Stimulated activated CD4-positive, alpha-beta T cell treated with anti-CD3 and anti-CD28 coated beads, TNF-alpha, amount 100 ng/mL, for 4 hours (primary cell): Measurements from ENCODE around the gene EVC.

ENCODE experiments used
- DNase-seq, 3 experiments: peaks; one replicate each; pipeline ENCODE4 v3.0.0-alpha.2; 2020; ENCODE audit warnings: low read depth in 3 of 3

Gene EVC

DNA sequence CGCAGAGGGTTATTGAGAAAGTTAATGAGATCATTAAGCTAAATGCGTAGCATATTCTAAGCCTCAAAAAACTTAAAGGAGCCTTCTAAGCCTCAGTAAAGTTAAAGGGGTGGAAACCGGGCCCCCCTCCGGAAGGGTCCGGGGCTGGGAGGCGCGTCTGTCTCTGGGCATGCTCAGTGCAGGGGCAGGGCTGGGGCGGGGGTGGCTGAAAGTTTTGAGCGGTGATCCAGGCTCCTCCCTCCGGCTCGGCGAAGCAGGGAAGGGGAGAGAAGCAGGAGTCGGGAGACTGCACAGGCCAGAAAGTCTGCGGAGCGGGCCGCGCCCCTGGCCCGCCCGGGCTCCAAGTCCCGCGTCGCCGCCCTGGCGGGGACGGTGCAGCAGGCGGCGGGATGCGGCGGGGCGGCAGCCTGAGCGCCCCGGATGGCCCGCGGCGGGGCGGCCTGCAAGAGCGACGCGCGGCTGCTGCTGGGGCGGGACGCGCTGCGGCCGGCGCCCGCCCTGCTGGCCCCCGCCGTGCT is at the start of gene EVC:
EVC (plus strand) TSS at position 241 of the 518 bp plus-strand sequence; CDS start at position 421, 180 bp downstream.
- no peak for DNase-seq

DNA sequence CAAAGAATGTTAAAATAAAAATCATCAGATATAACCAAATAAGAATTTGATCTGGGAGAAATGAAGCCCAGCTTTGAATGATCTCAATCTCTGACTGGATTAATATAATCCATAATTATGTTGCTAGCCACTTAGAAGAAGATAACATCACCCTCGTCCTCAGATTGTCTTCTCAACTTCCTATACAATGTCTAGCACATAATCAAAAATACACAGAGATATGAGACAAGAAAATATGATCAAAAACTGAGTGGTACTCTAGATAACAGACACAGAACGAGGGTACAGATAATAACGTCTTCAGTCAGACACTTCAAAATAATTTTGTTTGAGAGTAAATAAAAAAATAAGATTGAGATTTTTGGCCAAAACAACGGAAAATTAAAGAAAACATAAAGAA is 49.8 kb upstream of the EVC start:
- DNase-seq: no peak

DNA sequence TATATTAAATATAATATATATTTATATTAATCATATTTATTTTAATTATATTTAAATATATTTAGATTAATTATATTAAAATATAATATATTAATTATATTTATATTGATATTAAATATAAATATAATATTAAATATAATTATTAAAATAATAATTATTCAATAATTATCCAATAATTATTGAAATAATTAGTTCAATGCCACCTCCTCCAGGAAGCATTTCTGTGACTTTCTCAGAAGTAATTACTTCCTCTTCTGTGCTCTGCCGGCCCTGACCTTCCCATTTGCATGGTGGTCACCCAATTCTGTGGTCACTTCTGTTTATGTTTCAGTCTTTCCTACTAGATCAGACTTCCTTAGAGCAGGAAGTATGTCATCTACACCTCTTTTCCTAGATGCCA is 48.4 kb upstream of the EVC start:
- no peak for DNase-seq

DNA sequence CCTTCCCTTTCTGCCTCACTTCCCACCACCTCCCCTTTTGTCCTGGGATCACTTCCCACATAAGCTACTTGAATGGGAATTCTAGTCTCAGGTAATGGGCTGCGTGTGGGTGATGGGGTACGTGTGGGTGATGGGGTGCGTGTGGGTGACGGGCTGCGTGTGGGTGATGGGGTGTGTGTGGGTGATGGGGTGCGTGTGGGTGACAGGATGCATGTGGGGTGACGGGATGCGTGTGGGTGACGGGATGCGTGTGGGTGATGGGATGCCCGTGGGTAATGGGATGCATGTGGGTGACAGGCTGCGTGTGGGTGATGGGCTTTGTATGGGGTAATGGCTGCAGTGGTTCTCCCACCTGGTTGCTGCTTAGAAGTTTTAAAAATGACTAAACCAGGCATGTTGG is 46.2 kb upstream of the EVC start:
- no peak for DNase-seq

DNA sequence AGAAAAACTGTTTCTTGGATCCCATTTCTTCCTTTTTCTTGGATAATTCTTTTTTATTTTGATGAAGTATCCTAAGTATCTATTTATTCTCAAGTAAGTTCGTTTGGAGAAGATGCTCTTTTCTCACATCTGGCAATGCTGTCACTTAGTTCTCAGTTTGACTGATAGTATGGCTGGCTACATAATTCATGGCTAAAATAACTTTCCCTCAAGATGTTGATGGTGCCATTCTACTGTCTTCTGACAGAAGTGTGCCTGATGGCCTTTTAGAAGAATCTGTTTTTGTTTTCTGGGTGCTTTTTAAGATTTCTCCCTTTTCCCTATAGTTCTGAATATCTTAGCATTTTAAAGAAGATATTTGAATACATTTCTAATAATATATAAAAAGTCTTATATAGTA is 44.3 kb upstream of the EVC start:
- no peak for DNase-seq

DNA sequence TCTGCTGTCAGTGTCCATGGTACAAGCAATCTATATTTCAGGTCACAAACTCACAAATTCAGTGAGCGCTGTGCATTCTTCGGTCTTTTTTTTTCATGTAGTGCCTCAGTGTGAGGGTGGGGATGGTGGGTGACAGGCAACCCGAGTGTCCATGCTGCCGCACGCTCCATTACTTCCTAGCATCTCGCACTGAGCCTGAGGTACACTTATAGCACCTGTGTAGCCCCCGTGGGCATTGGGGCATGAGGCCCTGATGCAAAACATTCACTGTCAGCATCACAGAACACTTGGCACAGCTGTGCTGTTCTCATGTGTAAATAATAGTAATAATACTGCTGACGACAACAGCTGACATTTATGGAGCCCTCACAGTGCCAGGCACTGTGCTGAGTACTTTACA is 34.2 kb upstream of the EVC start:
- DNase-seq: no peak

DNA sequence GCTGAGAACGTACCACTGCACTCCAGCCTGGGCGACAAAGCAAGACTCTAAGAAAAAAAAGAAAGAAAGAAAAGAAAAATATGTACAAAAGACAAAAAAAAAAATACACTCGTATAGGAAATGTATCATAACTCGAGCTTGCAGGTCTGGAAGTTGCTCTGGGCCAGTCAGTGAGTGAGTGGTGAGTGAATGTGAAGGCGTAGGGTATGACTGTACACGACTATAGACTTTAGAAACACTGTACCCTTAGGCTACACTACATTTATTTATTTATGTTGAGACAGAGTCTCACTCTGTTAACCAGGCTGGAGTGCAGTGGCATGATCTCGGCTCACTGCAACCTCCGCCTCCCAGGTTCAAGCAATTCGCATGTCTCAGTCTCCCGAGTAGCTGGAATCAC is 32.0 kb upstream of the EVC start:
- no peak for DNase-seq

DNA sequence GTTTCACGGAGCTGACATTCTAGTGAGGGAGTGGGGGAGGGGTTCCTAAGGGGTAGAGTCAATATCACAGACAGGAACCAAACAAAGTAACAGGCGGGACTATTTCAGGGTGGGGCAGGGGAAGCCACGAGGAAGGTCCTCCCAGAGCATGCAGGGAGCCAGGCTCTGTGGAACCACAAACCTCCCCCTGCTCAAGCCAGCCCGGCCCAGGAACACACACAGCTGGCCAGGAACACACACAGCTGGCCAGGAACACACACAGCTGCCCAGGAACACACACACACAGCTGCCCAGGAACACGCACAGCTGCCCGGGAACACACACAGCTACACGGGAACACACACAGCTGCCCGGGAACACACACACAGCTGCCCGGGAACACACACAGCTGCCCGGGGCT is 27.4 kb upstream of the EVC start:
- no peak for DNase-seq

DNA sequence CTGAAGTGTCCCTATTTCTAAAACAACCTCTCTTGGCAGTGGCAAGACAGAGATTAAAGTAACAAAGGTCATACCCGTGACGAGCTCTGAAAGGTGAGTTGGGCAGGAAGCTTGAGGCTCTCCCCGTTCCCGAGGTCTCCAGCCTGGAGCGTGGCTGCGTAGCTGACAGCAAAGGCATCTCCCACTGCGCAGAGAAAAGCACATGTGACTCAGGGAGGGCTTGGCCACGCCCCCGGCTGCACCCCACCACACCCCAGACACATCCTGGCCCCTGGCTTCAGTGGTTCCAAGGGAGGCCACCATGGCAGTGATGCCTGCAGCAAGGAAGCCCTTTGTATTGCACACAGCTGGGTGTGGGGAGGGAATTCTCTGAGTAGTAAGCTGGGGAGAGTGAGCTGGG is 25.7 kb upstream of the EVC start:
- no peak for DNase-seq

DNA sequence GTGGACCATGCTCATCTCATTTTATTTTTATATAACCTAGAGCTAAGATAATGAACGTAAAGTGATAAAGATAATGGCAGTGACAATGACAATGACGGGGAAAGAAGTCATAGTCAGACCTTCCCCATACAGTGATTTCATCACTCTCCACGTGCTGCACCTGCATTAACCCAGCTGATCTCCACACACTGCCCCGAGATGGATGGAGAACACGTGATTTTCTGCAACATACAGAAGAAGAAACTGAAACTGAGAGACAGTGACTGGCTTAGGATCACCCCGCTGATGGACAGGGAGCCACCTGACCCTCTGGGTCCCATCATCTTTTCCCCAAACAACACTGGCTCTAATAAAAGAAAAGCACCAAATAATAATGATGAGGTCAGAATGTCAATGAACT is 24.7 kb upstream of the EVC start:
- DNase-seq: no peak

DNA sequence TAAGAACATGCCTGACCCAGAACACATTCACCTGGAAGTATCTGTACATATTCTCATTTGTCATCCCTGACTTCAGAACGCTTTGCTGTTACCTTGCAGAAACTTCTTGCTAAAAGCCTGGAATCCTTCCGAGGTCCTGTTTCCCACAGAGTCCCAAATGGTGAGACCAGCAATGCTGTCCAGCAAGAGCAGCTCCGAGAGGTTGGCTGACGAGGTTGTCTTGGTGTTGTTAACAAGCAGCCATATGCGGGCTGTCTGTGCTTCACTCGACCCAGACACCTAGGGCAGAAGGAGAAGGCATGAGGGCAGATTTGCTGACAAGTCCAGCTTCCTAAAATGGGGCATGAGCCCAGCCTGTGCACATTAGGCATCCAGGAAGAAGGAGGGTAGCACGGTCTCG is 21.9 kb upstream of the EVC start:
- no peak for DNase-seq

DNA sequence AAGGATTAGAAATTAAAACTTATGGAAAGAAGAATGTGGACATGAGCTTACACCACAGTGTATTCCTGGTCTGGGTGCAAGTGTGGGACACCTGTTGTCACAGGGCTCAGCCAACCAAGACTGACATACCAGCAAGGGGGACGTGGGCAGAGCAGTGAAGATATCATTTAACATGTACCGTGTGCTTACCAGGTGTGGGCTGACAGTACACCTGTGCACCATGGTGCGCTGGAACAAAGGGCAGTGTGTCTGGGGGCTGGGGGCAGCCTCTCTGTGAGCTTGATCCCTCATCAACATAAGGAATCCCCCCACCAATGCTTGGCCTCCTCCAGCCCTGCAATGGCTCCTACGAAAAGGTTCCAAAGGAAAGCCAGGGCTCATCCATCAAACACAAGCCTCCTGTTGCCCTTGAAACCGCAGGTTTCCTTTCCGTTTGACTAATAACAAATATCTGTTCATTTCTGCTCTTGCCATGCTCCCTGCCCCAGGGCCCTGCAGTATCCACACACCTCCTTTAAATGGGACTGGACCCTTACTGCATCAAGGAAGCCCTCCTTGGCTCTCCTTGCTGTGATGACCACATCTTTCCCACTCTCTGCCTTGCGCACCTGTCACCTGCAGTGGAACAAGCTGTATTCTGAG is 19.4 kb upstream of the EVC start:
- no peak for DNase-seq

DNA sequence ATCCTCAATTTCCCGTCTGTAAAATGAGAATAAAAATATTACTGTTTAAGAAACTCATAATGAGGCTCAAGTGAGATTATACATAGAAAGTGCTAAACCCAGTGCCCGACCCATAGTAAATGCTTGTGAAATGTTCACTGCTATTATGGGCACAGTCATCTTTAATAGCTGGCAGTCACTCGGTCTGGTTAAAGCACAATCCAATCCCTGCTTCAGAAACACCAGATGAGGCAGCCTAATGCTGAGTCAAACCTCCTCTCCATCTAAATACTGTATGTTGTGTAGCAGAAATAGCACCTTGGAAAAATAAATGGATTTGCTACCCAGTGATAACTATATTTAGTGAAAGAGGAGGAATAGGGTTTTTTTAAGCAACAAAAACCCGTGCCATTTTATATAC is 17.1 kb upstream of the EVC start:
- no peak for DNase-seq

DNA sequence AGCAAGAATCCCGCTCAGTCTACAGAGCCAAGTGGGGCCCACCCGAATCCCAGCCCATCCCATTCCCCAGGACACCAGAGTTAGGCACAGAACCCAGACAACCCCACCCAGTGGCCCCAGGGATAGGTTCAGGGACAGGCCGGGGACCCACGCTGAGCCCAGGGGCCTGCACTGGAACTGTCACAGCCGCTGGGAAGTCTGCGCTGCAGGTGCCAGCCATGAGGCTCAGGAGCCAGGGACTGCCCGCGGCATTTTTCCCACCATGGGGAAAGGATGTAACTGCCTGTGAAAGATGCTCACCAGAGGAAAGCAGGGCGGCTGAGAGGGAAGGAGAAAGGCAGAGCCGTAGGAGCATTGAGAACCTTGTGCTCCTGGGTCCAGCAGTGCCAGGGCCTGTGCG is 14.7 kb upstream of the EVC start:
- no peak for DNase-seq

DNA sequence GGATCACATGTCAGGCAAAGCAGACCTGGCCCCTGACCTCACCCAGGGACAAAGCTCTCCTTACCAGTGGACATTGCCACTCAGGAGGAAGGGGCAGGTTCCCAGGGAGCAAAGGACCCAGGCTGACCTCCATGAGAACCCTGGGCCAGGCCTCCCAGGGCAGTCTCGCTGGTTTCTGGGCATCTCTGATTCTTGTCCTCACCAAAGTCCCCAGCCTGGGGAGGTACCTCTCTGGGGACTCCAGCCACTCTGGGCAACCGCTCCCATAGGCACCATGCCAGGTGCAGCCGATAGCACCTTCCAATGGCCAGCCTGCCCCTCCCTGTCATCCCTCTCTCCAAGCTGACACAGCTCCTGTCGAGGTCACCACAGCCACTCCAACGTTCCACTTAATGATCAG is 10.5 kb upstream of the EVC start:
- no peak for DNase-seq

DNA sequence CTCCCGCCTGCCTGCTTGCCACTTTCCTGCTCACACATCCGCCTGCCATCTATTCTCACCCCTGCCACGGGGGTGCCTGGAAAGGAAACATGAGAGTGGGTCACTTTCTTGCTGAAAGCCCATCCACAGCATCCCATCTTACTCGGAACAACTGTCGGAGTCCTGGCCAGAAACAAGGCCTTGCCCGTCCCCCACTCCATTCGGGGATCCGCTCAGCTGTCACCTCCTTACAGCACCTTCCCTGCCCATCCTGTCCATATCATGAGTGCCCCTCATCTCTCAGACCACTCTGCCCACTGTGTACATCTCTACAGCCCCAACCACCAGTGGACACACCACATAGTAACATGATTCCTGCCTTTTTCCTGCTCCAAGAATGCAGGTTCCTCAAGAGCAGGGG is 9.0 kb upstream of the EVC start:
- DNase-seq: no peak

DNA sequence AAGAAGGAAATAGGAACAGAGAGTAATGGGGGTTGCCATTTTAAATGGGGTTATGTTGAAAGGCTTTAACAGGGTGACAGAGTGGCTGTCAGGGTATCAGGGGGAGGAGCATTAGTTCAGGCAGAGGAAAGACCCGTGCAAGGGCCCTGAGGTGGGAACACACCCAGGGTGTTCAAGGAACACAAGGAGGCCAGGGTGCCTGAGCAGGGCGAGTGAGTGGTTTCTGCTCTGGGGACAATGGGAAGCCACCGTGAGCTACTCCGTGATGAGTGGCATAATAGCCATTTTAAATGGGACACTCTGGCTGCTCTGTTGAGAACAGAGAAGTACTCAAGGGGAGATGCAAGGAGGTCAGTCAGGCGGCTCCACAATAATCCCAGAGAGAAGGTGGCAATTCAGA is 7.2 kb upstream of the EVC start:
- no peak for DNase-seq

DNA sequence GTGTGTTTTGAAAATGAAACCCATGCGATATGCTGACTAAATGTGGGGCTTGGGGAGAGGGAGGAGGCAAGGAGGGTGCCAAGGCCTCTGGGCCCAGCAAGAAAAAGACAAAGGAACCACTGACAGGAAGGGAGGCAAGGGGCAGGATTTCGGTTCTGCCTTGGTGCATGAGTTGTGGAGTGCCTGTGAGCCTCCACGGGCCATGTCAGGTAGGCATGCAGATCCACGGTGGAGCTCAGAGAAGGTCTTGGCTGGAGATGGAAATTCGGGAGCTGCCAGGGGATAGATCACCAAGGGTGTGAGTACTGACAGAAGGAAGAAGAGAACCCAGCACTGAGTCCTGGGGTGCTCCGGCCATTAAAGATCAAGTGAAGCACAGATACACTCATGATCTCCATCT is 6.7 kb upstream of the EVC start:
- DNase-seq: no peak

DNA sequence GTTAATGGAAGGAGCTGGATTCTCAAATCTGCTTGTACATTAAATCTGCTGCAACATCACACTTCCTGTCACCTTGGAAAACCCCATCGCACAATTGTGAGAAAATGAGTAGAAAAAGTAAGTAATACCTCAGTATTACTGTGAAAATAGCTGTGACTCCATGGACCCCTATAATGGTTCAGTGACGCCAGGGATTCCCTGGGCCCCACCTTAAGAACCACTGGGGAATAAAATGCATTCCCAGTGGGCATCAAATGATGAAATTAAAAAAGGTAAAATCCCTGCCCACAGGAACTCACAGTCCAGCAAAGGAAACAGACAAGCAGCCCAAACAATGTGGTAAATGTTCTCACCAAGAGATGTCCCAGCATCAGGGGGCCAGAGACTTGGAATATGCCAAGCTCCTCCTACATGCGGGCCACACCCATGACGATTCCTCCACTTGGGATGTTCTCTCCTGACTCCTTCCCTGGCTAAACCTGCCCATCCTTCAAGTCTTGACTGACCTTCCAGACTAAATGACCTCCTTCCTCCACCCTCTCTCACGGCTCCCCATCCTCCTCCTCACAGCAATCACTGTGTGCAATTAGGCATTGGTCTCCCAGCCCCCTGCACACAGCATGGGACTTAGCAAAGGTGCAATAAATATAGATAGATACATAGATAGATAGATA is 5.2 kb upstream of the EVC start:
- DNase-seq: no peak

DNA sequence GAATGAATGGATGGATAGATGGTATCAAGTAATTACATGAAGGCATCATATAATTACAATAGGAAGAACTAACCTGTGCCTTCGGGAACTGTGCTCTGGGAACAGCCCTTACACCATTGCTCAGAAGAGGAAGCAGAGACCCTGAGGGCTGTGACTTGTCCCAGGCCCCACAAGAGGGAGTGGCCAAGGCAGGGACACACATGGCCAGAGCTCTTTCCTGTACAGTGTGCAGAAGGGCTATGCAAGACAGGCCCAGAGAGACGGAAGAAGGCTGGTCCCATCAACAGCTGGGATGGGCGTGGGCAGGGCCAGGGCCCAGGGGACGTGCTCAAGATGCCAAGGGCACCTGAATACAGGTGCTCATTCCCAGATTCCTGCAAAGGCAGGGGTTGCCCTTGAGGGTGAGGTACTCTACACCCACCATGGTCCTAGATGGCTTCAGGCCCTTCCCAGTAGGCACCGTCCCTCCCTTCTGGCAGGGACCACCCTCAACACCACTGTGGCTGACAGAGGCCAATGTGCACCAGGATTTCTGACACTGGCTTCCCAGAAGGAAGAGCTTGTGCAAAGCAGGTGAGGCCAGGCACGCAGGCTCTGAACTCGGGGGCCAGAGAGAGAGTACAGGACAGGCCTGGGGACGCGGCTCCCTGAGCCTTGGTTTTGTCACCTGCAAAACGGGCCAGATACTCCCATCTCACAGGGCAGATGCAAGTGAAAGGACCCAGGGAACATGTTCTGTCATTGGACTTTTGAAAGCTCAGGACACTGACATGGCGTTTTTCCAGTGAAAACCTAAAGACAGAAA is 4.3 kb upstream of the EVC start:
- DNase-seq: no peak

DNA sequence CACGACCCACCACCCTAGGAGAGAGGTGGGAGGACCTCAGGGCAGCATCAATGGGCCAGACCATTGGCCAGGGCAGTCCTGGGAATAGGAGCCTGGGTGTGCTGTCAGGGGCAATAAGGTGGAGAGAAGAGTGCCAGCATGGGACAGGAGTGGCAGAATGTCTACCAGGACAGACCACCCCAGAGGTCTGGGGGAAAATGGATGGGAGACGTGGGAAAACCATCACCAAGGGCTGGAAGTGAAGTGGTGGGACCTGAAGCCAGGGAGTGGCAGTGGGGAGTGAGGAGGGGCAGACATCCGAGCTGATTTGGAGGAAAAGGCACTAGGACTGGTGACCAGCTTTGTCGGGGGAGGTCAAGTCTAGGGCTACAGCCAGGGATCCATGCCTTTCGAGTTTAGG is 3.6 kb upstream of the EVC start:
- DNase-seq: no peak

DNA sequence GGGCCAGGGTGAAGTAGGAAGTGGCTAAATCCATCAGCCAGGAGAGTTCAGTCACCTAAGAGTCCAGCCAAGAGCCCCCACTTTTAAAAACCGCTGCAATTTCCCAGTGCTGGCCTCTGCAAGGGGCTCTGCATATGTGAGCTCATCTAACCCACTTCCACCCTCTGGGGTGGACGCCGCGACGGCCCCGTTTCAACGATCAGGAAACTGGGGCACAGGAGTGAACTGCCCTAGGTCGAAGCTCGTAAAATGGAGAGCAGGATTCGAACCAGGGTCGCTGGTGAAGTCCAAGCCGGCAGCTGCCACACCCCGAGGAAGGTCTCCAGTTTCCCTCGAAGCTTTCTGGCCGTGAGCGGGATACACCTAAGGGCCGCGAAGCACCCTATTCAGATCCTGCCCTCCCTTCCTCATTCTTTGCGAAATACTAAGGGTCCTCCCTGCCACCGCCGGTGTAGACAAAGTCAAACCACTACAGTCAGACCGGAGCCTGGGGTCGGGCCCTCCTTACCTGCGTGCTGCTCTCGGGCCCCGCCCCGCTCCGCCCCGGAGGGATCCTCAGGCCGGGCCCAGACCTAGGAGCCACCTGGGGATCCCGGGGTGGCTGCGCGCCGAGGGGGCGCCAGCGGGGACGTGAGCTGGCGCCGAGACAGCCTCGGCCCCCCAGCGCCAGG is 3.1 kb upstream of the EVC start:
- no peak for DNase-seq
